ENCODE results near the gene JUP. TPM values are rescaled to one million over a fixed set of nuclear protein-coding genes. Genes with fewer than 3 reads are reported as not detected.
A peak's percentile ranks its signal among the peaks of the same experiment; 100 is the strongest.

Gene JUP
- total and polyA plus RNA-seq, 2 of the 13 experiments (the other 11 are each of a cell fraction or from before 2014, with no cell fraction given), result 12.1 to 20.6 TPM

GRCh38 chr17:41734139-41734948 is 52.2 kb downstream of the JUP start, which contains the start of gene HAP1 (continued):
- 0 out of 2 replicates have a peak, but pooled peaks have one; percentile 51 for TF ChIP-seq ZNF646 (CRISPR knock-in tag; IDR thresholded peaks at IDR 0.05)
- 0 out of 2 replicates have a peak, but pooled peaks have one; percentile 26 for TF ChIP-seq SP140L (CRISPR knock-in tag; IDR thresholded peaks at IDR 0.05; ENCODE audit: borderline replicate concordance)
- no peak for TF ChIP-seq SOX13 (IDR thresholded peaks at IDR 0.05)
- TF ChIP-seq SOX13 (CRISPR knock-in tag; conservative IDR thresholded peaks at IDR 0.05 in 1 of 2, IDR thresholded peaks at IDR 0.05 in 1 of 2), result peak in 1 of 2 experiments; percentile 19; a peak in 1 of 4 replicates
- no peak for TF ChIP-seq STAT6 (CRISPR knock-in tag; IDR thresholded peaks at IDR 0.05; ENCODE audit: borderline replicate concordance)
- no peak for TF ChIP-seq ZFX (CRISPR knock-in tag; IDR thresholded peaks at IDR 0.05; ENCODE audit: low read depth)
- 0 out of 2 replicates have a peak, but pooled peaks have one; percentile 33 for TF ChIP-seq MYC (CRISPR knock-in tag; IDR thresholded peaks at IDR 0.05; ENCODE audit: borderline replicate concordance)
- TF ChIP-seq SALL2 (CRISPR knock-in tag; IDR thresholded peaks at IDR 0.05), result peak; percentile 18; the same call in 1 of the 2 replicates
- TF ChIP-seq PBX3 (CRISPR knock-in tag; IDR thresholded peaks at IDR 0.05; ENCODE audit: borderline replicate concordance), result no peak
- no peak for TF ChIP-seq SIX1 (CRISPR knock-in tag; IDR thresholded peaks at IDR 0.05; ENCODE audit: borderline replicate concordance)
- no peak for TF ChIP-seq ZNF260 (CRISPR knock-in tag; IDR thresholded peaks at IDR 0.05; ENCODE audit: borderline replicate concordance, low read depth)
- no peak for TF ChIP-seq GFI1 (CRISPR knock-in tag; IDR thresholded peaks at IDR 0.05; ENCODE audit: borderline replicate concordance)
- TF ChIP-seq ZNF12 (CRISPR knock-in tag; IDR thresholded peaks at IDR 0.05), result no peak
- no peak for TF ChIP-seq AGO2 (optimal IDR thresholded peaks at IDR 0.05; ENCODE audit: low read depth, low read length)
- TF ChIP-seq ZNF816 (CRISPR knock-in tag; IDR thresholded peaks at IDR 0.05; ENCODE audit: borderline replicate concordance), result no peak
- peak; percentile 59; the same call in 1 of the 2 replicates for TF ChIP-seq WIZ (CRISPR knock-in tag; IDR thresholded peaks at IDR 0.05)
- TF ChIP-seq GLI4 (CRISPR knock-in tag; IDR thresholded peaks at IDR 0.05; ENCODE audit: borderline replicate concordance), result 0 out of 2 replicates have a peak, but pooled peaks have one; percentile 32
- TF ChIP-seq ZNF232 (CRISPR knock-in tag; IDR thresholded peaks at IDR 0.05; ENCODE audit: borderline replicate concordance), result 0 out of 2 replicates have a peak, but pooled peaks have one; percentile 42
